Measurements from ENCODE around the gene VPS8.

The VPS8 gene

DNA sequence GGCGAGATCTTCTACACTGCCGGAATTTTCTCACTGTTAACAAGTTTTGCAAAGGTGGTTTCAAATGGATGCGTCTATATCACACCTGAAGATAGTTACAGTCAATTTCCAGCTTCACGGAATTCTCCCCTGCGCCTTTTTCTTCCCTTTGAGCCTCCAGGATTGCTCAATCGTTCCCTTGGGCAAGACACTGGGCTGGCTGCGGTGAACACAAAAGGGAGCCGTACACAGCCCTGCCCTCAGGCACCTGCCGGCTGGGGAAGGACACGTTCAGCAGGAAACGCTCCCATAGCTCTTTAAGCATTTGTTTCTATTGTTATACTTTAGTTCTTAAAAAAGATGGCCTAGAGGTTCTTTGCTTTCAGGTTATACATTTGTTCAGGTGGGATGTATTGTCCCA lies 255.2 kb downstream of the VPS8 start:
- peak; percentile 16 for DNase-seq

DNA sequence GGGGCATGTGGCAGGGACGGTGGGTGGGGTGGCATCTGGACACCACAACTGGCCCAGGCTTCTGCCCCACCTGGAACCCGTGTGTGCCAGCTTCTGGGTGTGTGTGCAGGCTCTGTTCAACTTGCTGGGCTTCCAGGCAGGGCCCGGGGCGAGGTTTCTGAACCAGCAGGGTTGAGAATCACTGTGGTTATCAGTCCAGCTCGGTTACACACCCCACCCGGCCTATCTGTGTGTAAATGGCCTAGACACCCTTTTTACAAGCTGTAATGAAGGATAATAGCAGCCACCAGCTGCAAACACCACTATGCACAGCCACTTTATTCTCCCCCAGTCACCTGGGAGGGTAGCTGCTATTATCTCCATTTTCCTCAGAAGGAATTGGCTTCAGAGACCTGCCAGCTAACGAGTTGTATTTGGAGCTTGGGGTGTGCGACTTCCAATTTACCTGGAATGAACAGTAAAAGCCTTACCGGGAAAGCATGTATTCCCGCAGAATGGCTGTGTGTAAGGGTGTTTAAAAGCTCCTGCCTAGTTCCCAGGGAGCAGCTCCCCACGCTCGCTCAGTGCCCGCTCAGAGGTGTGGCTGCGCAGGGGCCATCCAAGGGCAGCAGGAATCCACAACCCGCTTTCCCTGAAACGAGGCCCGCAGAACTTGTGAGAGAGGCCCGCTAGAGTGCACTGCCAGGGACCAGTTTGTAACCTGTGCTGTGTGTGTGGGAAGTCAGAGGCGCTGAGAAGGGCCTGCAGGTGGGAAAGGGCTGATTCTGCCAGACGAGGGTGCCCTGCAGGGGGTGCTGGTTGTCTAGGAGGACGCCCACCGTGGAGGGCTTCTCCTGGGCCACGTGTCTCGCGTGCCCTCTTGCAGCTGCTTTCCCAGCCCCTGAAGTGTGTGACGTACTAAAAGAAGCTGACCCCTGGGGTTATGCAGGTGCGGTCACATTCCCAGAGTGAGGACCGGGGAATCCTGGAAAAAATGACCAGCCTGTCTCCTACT lies 257.4 kb downstream of the VPS8 start:
- DNase-seq, result peak; percentile 30

DNA sequence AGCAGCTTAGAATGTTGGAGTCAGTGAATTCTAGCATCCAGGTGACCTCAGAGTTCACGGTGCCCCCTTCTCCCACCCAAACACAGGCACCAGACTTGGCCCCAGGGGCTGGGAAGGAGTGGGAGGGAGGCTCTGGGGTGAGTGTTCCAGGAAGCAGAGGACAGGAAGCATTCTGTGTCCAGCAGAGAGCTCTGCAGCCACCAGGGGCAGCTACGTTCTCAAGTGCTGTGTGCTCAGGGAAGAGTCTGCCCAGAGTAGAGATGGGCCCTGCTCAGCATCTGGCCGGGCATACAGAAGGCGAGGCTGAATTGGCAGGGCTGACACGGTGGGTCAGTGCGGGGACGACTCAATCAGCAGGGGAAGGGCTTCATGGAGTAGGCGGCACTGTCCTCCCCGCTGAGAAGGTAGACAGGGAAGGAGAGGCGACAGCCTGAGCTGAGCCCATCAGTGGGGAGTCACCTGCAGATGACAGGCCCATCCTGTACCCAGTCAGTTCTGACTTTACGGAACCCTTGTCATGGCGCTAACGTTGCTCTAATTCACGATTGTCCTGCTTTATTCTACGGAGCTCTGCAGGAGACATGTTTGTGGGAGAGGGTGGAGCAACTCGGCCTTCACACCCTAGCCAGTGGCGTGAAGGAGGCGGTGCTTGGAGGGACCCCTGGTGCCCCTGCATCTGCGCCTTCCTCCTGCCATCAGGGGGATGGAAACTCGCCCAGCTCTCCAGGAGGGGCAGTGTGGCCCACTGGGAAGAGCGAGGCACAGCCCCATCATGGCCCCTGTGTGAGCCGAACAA lies 258.7 kb downstream of the VPS8 start:
- peak; percentile 89 for DNase-seq

DNA sequence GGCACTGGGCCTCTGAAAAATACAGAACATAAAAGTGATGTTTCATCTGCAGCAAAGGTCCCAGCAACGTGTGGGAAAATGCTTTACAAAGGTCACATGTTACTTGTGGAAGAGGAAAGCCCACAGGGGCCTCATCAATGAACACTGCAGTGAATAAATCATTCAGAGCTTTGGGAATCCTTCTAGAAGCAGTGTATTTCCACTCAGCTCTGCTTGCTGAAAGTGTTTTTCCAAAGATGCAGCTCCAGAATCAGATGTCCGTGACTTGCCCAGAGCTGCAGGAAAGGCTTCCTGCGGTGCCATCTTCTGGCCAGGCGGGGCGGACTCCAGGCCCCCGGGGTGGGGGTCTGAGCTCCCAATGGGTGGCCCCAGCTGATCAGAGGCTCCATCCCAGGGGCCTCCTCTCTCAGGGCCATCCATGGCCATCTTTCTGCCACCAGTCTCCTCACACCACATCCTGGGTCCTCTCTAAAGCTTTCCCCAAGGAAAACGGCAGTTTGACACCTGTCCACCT lies 259.4 kb downstream of the VPS8 start:
- peak; percentile 61 for DNase-seq

DNA sequence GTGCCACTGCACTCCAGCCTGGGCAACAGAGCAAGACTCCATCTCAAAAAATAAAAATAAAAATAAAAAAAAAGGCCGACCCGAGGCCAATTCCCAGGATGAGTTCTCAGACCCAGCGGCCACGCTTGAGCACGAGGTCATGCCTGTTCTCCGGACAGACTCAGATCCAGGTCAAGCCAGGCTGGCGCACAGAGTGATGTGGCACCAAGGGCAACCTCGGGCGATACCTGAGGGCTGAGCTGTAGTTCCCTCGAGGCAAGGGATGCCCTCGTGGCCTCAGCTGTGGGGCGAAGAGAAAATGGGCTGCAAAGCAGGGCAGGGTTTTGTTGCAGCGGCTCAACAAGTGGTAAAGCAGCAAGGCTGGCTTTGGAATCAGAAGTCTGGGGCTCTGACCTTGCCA lies 263.6 kb downstream of the VPS8 start:
- DNase-seq, result no peak

DNA sequence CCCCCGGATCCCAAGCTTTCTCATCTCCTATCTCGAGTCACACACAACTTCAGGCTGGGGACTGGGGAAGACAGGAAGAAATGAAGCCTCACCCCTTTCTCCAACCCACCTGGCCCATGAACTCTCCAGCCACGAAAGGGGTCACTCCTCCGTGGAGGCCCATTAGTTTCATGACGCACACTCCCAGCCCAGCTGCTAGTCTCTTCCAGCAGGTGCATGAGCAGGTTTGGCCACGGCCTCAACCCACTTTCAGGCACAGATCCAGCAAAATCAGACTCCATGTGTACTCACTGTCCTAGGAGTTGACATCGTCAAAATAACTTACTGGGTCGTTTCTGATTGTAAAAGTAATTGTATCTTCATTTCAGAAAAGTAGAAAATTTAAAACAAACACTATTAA lies 264.3 kb downstream of the VPS8 start:
- DNase-seq, result no peak

DNA sequence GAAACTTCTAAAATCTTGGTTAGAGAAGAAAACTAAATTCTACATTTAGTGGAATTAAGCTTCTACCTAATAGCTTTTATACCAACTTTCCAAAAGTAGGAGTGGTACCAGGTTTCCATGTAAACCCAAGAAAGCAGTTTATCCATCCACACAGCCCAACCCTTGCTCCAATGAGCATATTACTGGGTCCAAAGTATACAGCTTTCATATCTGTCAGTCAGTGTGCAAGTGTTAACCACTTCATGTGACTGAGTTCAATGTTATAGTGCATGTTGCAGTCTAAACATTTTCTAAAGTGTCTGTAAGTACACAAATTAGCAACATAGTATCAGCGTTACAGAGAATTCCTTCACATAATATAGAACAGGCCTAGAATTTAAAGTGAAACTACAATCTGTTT lies 267.7 kb downstream of the VPS8 start:
- no peak for DNase-seq

DNA sequence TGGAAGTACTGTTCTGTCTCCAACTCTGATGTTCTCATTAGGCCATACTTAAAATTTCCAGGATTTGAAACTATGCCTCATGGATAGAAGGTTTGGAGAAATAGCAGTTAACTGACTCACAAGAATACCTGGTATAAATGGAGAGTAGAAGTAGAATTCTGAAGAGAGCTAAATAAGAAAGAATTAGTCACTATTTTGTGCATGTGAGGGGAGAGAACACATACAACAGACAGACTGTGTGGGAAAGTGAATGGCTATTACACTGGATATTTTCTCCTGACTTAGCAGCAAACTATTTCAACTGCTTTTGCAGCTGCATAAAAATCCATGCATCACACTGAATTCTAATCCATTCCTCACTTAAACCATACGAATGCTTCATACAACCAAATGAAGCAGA lies 269.6 kb downstream of the VPS8 start:
- no peak for DNase-seq

DNA sequence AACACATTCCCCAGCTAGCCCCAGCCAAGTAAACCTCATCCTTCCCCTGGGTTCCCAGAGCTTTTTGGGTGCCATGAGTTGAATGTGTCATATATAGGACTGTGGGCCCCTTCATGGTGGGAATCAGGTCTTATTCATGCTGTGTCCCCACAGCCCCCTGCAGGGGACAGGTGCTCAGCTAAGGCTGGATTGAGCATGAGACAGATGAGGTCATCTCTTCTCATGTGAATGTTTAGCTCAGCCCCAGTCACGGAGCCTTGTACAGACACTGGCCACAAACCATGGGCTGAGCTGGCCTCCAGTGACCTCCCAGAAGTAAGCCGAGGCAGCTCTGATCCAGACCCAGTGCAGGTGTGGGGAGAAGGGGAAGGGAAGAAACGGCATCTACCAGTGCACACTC lies 270.2 kb downstream of the VPS8 start:
- no peak for DNase-seq

DNA sequence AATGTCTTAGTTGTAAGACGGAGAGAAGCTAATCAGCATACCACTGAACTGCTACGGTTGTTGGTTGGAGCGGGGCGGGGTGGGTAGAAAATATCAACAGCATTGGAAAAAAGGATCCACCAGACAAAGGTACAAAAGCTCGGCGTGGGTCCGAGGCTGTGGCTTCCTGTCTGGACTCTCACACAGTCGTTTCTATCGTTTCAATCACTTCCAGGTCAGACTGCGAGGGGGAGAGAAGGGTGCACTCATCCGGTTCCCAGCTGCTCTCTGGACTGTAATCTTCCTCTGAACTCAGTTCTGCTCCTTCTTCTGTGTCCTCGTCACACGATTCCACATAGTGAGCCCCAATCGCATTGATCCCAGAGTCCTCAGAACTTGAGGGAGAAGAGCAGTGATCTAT lies 270.9 kb downstream of the VPS8 start:
- DNase-seq, result no peak

DNA sequence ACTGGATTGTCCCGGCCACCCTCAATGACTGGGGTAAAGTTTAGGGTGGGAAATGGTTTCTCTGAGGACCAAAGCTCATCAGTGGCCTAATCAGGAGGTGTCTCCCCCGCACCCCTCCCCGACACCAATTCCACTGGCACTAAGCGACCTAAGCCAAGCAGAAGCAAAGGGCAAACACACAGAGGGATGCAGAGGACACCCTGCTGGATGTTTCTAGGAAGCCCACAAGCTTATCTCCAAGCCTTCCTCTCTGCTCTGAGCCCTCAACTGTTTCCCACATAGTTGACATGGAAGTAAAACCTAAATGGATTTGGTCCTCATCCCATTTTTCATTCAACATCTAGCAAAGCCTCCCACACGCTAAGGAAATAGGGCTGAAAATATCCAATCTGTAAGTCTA lies 272.4 kb downstream of the VPS8 start:
- DNase-seq, result no peak

DNA sequence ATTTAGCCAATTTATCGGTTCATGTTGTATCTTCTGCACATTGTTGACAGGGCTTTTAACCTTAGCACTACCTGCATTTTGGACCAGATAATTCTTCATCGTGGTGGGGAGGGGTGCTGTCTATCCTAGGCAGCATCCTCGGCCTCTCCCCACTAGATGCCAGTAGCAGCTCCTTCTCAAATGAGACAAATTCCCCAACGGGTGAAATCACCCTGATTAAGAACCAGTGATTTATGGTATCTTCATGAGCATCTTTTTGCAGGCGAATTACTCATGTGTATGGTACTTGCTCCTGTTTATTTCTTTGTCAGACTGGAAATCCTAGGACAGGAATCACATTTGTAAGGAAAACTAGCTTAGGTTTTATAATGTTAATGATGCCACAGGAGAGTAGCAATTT lies 272.9 kb downstream of the VPS8 start:
- DNase-seq, result peak; percentile 22

DNA sequence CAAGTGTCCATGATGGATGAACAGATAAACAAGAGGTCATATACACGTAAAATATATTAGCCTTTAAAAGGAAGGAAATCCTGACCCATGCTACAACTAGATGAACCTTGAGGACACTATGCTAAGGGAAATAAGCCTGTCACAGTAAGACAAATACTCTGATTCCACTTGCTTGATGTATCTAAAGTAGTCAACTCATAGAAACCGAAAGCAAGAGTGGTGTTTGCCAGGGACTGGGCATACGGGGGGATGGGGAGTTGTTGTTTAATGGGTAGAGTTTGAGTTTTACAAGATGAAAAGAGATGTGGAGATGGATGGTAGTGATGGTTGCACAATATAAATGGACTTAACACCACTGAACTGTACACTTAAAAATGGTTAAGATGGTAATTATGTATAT lies 275.5 kb downstream of the VPS8 start:
- DNase-seq, result no peak

DNA sequence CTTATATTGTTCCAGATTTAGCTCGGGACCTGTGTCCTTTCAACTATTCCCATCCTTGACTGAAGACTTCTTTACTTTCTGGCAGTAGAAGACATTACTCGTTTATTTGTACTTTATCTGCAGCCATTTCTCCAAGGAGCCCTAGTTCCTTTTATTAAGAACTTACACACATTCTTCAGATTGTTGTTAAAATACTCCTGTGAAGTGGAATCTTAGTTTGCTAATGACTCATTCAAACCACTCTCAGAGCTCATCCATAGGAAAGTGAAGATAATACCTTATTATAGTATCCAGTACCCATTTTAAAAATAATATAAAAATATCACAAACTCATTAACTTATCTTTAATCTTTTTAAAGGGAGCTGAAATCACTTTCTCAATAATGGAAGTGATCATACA lies 277.4 kb downstream of the VPS8 start:
- no peak for DNase-seq

DNA sequence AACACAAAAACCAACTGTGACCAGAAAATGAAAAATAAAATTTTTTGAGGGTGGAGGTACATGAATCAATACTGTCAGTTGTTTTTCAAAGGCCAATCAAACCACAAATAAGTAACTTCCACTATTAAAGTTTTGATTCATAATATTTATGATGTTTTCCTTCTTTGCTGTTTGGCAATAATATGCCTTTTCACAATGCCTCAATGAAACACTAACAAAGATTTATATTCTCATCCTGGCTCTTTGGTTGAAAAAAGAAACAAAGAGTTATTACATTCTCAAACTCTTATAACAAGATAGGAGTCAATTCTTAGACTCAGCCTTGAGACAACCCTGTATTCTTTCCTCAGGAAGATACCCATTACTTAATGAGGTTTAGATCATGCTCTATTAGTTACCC lies 277.8 kb downstream of the VPS8 start:
- no peak for DNase-seq

DNA sequence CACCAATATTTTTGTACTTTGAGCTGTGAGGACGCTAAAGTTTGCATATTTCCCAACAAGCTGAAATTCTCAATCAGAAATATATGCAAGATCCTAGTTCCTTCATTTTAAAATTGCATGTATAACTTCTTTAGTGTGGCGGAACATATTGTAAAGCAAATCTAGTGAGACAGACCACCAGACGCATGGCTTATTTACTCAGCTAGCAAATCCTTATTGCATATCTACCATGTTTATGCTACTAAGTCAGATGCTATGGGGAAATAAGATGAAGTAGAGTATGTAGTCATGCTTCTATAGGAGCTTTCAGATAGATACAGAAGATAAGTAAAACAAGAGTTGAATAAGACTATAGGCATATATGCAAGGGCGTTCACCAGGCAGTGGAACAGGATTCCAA lies 278.8 kb downstream of the VPS8 start:
- no peak for DNase-seq

DNA sequence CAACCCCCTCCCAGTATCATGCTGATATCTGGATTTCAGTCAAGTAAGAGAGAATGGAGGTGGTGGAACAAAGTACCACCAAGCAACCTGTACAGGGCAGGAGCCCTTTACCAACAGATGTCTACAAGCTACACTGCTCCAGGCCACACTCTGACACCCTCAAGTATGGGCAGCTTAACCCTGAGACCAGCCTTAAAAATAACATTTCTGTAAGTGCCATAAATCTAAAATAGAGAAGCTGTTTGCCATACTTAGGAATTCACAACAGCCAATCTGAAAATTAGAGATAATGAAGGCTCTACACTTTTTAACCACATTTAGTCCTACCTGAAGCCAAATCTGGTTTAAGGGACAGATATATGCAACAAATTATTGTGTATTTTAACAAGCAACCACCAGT lies 281.1 kb downstream of the VPS8 start:
- no peak for DNase-seq

DNA sequence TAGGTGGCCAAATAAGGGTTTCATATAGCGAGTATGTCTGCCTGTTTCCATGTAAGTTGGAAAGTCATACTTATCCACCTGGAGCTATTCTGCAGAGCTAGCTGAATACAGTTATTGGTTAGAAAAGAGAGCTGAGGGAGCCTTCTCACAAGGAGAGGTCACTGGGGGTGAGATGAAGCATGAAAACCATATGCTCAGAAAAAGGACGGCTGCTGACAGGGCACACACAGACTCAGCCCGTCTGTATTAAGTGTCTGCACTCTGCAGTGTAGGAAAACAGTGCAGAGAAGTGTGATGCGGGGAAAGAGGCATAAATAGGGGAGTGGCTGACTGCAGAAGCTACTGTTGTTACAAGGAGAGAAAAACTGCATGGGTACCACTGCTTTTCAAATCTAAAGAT lies 282.7 kb downstream of the VPS8 start:
- DNase-seq, result peak; percentile 80
